Stimulated activated CD4-positive, alpha-beta T cell treated with anti-CD3 and anti-CD28 coated beads, Interleukin-4, amount 100 ng/mL, for 1 hour (primary cell): Measurements from ENCODE around the gene POLR3GL.

Experiments
- DNase-seq: peaks from one replicate; pipeline ENCODE4 v3.0.0-alpha.2; 2020

Gene POLR3GL

DNA sequence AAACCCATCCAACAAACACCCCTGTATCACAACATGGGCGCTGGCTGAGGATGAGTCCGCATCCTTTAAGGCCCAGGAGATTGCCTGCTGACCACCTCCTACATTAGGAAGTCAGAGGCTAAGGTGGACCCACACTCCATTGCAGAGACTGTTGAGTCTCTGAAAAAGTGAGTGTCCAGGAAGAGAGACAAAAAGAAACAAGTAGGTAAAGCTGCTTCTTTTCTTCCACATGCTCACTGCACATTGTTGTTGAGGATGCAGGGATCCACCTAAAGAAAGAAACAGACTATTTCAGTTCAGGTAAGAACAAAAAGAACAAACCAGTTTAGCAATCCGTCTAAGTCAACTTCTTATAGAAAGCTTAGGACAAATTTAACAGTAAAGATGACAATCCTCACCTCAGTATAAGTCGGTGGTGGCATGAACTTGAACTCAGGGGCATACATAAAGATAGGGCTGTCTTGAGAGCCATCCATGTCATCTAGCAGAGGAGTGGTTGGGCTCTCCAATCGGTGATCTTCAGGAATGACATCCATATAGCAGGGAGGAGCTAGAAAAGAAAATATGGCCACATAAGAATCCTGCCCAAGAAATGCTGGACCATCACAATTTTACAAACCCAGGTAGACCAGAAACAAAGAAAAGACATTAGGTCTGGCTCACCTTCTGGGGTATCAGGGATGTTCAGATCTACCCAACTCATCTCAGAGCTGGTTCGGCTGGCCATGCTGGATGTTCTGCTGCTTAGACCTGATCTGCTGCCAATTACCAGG is 29.3 kb downstream of the POLR3GL start:
- DNase-seq = no peak

- DNase-seq = peak; percentile 33
Measured at GRCh38 chr1:145994391-145995120, 30.1 kb downstream of the POLR3GL start.

- DNase-seq = no peak
Measured at GRCh38 chr1:145995148-145995881, 30.8 kb downstream of the POLR3GL start.

GRCh38 chr1:145995964-145996432 is 31.5 kb downstream of the POLR3GL start:
- no peak for DNase-seq

GRCh38 chr1:145996433-145997015 is 32.0 kb downstream of the POLR3GL start, which contains the start of gene TXNIP:
TSS of gene TXNIP (minus strand) at chr1:145996579. CDS start at chr1:145996266, 313 bp downstream.
- peak; percentile 91 for DNase-seq

DNA sequence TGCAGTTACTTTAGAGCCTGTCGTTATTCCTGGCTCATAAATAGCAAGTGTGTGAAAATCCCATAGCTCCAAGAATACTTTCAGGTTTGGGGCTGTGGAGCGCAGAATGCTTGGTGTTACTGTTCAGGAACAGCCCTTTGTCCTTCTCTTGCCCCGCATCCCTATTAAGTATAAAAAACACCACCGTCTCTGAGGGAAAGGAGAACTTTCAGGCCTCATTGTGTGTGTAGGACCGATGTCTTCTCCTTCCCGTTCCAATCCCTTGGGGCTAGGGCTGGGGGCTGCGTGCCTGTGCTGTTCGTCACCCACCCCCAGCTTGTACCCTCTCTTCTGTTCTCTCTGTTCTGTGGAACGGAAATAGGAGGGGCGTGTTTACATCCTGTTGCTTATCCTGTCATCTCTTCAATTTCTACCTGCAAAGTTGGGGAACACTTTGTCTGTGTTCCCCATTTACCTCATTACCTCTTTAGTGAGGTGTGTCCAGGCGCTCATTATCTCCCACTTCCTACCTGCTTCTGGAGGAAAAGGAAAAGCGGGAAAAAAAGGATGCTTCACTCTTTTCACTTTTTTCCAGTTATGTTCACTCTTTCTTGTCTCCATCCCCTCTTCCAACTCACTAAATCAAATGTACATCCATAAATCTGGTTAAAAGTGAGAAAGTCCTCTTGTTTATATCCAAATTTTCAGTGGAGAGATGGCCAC is 32.7 kb downstream of the POLR3GL start:
- DNase-seq = peak; percentile 56

- DNase-seq = no peak
Measured at GRCh38 chr1:145997718-145998023, 33.2 kb downstream of the POLR3GL start.

- DNase-seq = no peak
Measured at GRCh38 chr1:145999321-146000024, 35.0 kb downstream of the POLR3GL start.

GRCh38 chr1:146001709-146002108 is 37.2 kb downstream of the POLR3GL start:
- DNase-seq = no peak

GRCh38 chr1:146007489-146008133 is 43.1 kb downstream of the POLR3GL start:
- DNase-seq = no peak

DNA sequence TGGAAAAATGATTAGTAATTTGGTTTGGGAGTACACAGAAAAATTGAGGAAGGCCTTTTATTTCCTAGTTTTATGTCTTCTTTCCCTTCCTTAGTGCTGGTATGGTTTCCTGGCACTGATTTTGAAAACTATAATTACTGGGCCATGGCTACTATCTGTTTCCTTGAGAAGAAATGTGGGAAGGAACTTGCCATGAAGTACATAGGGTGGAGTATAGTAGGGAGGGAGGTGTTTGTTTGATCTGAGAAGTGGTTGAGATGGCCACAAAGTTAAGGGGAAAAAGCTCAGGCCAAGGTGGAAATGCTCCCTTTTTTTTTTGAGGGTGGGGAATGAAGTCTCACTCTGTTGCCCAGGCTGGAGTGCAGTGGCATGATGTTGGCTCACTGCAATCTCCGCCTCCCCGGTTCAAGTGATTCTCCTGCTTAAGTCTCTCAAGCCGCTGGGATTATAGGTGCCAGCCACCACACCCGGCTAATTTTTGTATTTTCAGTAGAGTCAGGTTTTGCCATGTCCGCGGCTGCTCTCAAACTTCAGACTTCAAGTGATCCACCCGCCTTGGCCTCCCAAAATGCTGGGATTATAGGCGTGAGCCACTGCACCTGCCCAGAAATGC is 45.7 kb downstream of the POLR3GL start:
- DNase-seq = no peak

- no peak for DNase-seq
Measured at GRCh38 chr1:146012703-146013558, 48.4 kb downstream of the POLR3GL start.

GRCh38 chr1:146013559-146013922 is 49.1 kb downstream of the POLR3GL start:
- no peak for DNase-seq

DNA sequence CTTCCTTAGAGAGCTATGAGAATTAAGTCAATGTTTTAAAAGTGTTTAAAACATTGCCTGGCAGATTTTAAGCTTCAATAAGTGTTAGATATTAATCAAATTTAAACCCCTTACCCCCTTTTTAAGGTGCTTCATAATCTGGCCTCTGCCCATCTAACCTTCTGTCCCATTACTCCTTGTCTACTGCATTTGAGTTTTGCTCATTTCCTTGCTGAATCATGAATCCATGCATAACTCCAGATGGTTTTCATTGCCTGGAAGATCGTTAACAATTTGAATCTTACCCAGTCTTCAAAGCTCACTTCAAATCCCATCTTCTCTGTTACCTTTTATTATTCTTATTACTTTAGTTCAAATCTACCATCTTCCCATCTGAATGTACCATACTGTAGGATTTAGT is 52.4 kb downstream of the POLR3GL start:
- no peak for DNase-seq

DNA sequence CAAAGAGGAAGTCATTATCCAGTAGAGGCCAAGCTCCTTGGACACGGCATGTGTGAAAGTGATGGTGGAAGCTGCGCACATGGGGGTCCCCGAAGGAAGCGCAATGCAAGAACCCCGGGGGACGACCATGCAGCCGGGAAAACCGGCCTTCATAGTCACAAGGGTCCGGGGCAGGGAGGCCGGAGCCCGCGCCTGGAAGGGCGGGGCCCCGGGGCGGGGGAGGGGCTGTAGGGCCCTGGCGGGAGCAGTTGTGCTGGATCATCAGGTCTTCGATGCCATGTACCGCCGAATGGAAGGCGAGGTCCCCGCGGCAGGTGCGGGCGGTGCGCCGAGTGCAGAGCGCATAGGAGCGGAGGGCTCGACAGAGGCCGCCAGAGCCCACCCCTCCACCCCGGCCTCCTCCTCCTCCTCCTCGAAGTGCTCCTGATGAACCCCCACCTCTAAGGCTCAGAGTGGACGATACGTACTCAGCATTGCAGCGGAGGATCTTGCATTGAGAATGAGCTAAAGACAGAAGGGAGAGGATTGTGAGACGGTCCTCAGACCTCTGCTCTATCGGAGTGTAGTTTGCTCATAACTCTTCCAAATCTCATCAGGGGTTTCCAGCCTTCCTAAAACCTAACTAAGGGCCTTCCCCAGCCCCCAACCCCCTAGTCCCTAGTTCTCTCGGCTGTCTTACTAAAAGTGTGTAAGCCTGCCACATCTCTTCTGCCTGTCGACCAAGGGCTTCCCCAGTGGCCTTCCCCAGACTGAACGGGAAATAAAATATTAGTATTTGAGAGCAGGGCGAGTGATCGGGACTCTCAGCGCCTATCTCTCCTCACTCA is 55.0 kb downstream of the POLR3GL start:
- DNase-seq = no peak

- no peak for DNase-seq
Measured at GRCh38 chr1:146020058-146021049, 55.9 kb downstream of the POLR3GL start.

DNA sequence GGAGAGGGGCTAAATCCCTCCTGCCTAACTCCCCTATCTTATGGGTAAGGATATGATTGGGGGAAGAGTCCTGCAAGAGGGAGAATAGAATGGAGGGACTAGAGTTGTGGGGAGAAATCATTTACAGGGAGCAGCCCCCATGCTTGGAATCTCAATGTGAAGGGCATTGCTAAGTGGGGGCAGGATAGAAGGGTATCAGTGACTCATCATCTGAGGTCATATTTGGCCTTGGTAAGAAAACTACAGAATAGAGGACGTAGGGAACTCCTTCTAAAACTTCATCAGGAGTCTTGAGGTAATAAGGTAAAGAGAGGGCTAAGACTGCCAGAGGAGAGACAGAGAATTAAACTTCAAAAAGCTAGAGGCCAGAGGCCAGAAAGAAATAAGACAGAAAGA is 56.6 kb downstream of the POLR3GL start:
- DNase-seq = no peak
